HG02642 (cell line): ENCODE data around the gene GJA3.
"Not testable (repeated sequence)": the region's sequence is repeated elsewhere in the genome, so short reads cannot be mapped to it uniquely, and the experiment has no call there.

Experiments
- ATAC-seq: cut with Tn5 transposase; IDR thresholded peaks from one replicate; pipeline ENCODE4 v1.9.1; 2021; ENCODE audit warnings: mild to moderate bottlenecking; ENCODE audit not compliant: unreplicated experiment, poor library complexity

The GJA3 gene

GRCh38 chr13:20156702-20157101, 4.2 kb downstream of the GJA3 start:
- no peak for ATAC-seq

- not testable (repeated sequence) for ATAC-seq
Observed at GRCh38 chr13:20153290-20153689, 7.6 kb downstream of the GJA3 start.

- ATAC-seq: no peak
Observed at GRCh38 chr13:20151612-20152011, 9.2 kb downstream of the GJA3 start.

- ATAC-seq: no peak
Observed at GRCh38 chr13:20151016-20151415, 9.8 kb downstream of the GJA3 start.

- no peak for ATAC-seq
Observed at GRCh38 chr13:20150561-20150960, 10.3 kb downstream of the GJA3 start.

GRCh38 chr13:20149762-20150161, 11.1 kb downstream of the GJA3 start:
- ATAC-seq: no peak

GRCh38 chr13:20148501-20149183, 12.2 kb downstream of the GJA3 start:
- no peak for ATAC-seq

GRCh38 chr13:20146381-20146780, 14.5 kb downstream of the GJA3 start:
- no peak for ATAC-seq

GRCh38 chr13:20145521-20145920, 15.3 kb downstream of the GJA3 start:
- no peak for ATAC-seq

- no peak for ATAC-seq
Observed at GRCh38 chr13:20144141-20144850, 16.6 kb downstream of the GJA3 start.

- no peak for ATAC-seq
Observed at GRCh38 chr13:20142927-20143480, 17.8 kb downstream of the GJA3 start.

- no peak for ATAC-seq
Observed at GRCh38 chr13:20142023-20142926, 18.6 kb downstream of the GJA3 start.

- ATAC-seq: no peak
Observed at GRCh38 chr13:20141238-20142022, 19.4 kb downstream of the GJA3 start.

GRCh38 chr13:20140487-20140886, 20.4 kb downstream of the GJA3 start:
- ATAC-seq: no peak

- no peak for ATAC-seq
Observed at GRCh38 chr13:20137875-20138274, 23.0 kb downstream of the GJA3 start.

GRCh38 chr13:20136781-20137703, 23.8 kb downstream of the GJA3 start:
- no peak for ATAC-seq

GRCh38 chr13:20134732-20135131, 26.1 kb downstream of the GJA3 start:
- no peak for ATAC-seq

GRCh38 chr13:20132052-20132634, 28.7 kb downstream of the GJA3 start:
- no peak for ATAC-seq
